Jurkat, Clone E6-1 (cell line): ENCODE data around the gene ASPDH.

ENCODE experiments used
- DNase-seq: peaks from one replicate; pipeline ENCODE4 v3.0.0-alpha.2; 2011; ENCODE audit warnings: low read depth, low spot score
- H3K4me3 ChIP-seq: 2 replicates; pipeline ENCODE4 v1.5.1; 2011; ENCODE audit warnings: mild to moderate bottlenecking, low read length, control low read depth, moderate library complexity

ASPDH gene

DNA sequence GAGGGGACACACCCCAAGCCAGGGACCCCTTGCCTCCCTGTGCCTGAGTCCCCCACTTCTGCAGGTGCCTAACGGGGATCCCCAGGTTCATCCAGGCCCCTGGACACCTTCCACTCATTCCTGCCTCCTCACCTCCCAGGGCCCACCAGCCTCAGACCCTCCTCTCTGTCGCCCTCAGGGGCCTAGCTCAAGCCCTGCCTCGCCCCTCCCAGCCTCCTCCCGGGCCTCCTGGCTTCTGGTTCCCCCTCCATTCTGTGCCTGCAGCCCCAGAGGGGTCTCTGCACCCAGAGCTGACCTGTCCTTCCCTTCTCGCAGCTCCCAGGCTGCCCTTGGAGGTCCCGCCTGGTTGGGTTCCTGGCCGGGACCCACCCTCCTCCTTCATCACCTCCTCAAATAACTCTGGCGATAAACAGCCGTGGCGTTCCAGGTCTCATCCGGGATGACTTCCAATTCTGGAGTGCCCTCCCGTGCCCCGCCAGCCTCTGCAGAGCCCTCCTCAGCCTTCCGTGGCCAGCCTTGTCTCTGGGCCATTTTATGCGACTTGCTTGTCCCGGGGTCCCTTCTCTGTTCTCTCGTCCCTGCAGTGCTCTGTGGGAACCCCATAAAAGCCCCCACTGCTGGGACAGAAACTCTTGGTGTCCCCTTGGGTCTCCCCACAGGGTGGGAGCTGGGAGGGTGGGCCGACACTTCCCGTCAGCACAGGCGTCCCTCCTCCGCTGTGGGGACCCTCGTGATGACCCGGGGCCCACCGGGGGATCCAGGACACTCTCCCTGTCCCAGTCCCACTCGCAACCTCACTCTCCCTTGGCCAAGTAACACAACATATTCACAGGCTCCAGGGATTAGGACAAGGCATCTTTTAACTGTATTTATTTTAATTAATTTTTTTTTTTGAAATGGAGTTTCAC is 11.9 kb downstream of the ASPDH start:
- DNase-seq, result no peak
- H3K4me3 ChIP-seq, result no peak overlapping the region

DNA sequence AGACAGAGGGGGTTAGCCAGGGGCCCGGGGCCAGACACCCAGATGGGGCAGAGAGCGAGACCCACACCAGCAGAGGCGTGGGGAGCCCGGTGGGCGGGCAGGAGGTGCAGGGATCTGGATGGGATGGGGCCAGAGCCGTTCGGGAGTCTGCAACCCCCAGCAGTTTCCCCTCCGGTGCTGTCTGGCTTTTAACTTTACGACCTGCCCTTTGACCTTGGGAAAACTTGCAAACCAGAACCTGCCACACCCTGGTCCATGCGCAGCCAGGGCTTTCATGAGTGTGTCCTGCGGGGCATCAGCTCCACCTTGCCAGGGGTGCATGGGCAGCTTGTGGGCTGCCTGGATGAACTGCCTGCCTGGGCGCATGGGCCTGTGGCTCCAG is 12.5 kb downstream of the ASPDH start:
- no peak overlapping the region for H3K4me3 ChIP-seq
- no peak for DNase-seq

GRCh38 chr19:50500753-50501151 is 13.0 kb downstream of the ASPDH start:
- H3K4me3 ChIP-seq, result no peak overlapping the region
- DNase-seq, result no peak

GRCh38 chr19:50500060-50500752 is 13.5 kb downstream of the ASPDH start:
- no peak for DNase-seq

DNA sequence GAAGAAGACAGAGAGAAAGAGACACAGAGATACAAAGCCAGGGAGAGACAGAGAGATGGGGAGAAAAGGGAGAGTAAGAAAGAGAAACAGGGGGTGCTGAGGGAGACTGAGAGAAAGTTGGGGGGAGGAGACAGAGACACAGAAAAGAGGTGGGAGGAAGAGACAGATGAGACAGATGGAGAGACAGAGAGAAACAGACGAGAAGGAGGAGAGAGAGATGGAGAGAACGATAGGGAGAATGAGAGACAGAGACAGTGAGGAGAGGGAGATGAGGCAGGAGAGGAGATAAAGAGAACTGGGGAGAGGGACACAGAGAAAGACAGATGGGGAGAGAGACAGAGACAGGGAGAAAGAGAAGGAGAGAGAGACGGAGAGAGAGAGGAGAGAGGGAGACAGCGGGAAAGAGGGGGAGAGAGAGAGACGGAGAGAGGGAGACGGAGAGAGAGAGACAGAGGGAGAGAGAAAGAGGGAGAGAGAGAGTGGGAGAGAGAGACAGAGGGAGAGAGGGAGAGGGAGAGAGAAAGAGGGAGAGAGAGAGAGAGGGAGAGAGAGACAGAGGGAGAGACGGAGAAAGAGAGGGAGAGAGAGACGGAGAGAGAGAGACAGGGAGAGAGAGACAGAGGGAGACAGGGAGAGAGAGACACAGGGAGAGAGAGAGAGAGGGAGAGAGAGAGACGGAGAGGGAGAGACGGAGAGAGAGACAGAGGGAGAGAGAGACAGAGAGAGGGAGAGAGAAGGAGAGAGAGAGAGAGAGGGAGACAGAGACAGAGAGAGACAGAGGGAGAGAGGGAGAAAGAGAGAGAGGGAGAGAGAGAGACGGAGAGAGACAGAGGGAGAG is 15.3 kb downstream of the ASPDH start:
- H3K4me3 ChIP-seq, result no peak overlapping the region
- no peak for DNase-seq

More at GRCh38 chr19:50500060-50500752, 13.5 kb downstream of the ASPDH start:
- H3K4me3 ChIP-seq, result no peak overlapping the region

- no peak overlapping the region for H3K4me3 ChIP-seq
- no peak for DNase-seq
These were observed 16.7 kb downstream of the ASPDH start for GRCh38 chr19:50497022-50497405.

GRCh38 chr19:50496189-50497021 is 17.3 kb downstream of the ASPDH start:
- DNase-seq, result no peak
- no peak overlapping the region for H3K4me3 ChIP-seq

DNA sequence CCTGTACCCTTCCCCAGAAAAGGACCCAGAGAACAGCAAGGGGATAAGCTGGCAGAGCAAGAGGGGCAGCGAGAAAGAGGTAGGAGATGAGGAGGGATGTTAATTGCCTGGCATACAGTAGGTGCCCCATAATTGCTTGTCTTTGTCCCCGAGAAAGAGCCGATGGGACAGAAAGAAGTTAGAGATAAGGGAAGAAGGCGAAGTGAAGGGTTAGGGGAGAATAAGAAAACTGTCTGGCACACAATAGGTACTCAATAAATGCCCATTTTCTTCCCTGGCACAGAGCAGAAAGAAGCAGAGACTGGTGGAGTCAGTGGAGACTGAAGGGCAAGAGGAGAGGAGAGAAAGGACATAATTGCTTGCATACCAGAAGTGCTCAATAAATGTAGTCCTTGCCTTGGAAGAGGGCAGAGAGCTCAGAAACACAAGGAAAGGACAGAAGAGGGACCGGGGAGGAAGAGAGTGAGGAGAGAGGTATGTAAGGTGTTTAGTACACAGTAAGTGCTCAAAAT is 18.6 kb downstream of the ASPDH start:
- no peak overlapping the region for H3K4me3 ChIP-seq
- DNase-seq, result no peak

GRCh38 chr19:50494186-50495019 is 19.3 kb downstream of the ASPDH start:
- no peak for DNase-seq
- H3K4me3 ChIP-seq, result no peak overlapping the region

DNA sequence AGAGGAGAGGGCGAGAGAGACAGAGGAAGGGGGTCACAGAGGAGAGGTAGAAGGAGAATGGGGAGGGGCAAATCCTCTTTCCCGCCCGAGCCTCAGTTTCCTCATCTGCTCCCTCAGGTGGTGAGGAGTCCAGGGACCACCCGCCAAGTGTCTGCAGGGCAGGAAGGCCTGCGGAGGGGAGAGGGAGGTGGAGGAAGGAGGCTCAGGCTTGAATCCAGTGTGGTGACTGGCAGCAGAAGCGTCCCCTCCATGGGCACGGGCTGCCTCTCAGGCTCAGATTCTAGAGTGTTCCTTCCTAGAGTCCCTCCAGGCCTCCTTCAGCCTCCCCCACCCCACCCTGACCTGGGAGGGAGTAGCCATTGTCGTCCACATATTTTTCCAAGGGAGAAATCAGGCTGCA is 20.5 kb downstream of the ASPDH start:
- H3K4me3 ChIP-seq, result no peak overlapping the region
- no peak for DNase-seq

- no peak for DNase-seq
- H3K4me3 ChIP-seq, result no peak overlapping the region
These were observed 21.2 kb downstream of the ASPDH start for GRCh38 chr19:50492303-50493052.

DNA sequence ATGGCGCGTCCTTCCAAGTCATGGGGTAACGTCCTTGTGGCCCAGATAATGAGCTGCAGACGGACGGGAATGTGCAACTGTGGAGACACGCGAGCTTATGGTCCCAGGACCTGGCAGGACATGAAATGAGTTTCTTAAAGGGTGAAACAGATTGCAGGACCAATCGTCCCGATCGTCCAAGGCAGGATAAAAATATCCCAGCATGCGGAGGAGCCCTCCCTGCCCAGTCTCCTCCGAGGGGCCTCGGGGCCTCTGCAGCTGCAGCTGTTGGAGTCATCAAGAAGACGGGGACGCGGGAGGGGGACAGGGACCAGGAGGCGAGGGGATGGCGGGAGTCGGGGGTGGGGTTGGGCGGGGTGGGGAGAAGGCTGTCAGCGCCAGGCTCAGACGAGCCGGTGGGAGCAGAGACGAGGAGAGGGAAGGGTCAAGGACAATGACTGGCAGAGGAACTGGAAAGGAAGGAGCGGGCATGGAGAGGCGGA is 22.7 kb downstream of the ASPDH start:
- no peak overlapping the region for H3K4me3 ChIP-seq
- no peak for DNase-seq

GRCh38 chr19:50490411-50490811 is 23.3 kb downstream of the ASPDH start:
- H3K4me3 ChIP-seq, result no peak overlapping the region
- no peak for DNase-seq

DNA sequence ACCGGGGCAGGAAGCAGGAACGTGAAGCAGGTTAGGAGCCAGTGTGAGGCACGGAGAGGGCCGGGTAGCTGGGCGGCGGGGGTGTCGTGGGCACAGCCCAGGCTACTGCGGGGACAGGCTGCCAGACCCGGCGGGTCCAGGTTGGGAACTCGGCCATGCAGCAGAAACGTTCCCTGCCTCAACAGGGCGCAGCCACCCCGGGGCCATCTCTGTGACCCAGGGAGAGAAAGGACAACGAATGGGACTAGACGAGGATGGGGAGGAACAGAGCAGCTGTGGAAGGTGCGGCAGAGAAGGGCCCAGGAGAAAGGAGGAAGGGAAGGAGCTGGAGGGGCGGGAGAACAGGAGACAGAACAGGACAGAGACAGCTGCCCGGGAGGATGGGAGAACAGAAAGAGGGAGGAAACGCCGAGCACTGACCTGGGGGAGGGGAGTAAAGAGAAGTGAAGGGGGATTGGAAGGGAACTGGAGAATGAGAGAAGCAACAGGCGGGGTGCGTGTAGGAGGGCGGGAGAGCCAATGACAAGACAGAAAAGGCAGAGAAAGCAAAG is 24.2 kb downstream of the ASPDH start:
- DNase-seq, result no peak
- H3K4me3 ChIP-seq, result no peak overlapping the region

DNA sequence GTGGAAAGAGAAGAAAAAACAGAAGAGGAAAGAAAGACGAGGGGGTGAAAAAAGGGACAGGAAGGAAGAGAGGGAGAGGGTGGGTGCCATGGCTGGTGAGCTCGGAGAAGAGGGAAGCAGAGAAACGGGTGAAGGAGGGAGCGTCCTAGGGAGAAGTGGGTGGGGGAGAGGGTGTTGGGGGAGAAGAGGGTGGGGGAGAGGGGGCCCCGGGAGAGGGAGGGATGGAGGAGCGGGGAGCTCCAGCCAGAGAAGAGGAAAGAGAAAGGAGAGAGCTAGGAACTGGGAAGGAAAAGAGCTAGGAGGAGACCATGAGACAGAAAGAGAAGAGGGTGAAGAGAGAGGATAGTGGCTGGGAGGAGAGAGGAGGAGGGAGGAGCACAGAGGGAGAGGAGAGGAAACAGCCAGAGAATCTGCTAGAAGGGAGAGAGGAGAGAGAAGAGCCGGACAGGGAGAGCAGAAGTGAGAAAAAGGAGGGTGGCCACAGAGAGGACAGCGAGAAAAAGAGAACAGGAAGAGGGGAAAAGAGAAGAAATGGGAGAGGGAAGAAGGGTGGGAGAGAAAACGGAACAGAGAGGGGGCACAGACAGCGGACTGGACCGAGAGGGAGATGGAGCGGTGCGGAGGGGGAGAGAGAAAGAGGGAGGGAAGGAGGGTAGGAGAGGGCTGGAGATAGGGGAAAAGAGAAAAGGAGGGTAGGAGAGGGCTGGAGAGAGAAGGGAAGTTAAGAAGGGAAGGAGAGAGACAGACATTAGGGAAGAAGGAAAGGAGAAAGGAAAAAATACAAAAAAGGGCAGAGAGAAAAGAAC is 25.1 kb downstream of the ASPDH start:
- no peak for DNase-seq
- H3K4me3 ChIP-seq, result no peak overlapping the region
